ENCODE measurements around the gene WNT2B. TPM values are rescaled to one million over a fixed set of nuclear protein-coding genes. Genes with fewer than 3 reads are reported as not detected.

The WNT2B gene
- total RNA-seq, 2 donors from 2014 or later = 0.51 to 0.57 TPM

DNA sequence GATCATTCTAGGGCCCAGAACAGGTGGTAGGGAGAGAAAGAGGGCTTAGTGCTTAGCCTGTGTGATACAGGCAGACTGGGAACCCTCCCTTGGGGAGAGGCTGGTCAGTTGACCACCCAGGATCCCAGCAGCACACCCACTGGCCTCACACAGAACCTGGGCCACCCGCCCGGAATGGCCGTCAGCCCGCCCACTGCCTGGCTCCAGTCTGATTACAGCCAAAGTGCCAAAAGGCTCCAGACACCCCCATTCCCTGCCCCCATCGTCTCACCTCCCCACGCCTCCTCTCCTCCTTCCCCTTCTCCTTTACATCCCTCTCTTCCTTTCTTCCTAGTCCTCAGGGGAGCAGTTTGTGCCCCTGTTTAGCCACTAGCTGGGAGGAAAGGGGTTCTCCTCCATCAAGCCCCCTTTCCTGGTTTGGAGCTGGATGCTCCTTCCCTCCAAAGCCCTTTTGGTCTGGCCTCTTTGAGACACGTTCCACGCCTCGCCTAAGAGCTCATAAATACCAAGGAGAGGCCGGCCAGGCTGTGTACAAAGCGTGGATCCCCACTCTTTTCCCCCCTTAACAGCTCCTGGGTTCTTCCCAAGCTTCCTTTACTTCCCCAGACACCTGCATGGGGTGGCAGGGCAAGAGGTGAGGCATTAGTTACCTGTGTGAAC, 4.6 kb upstream of the WNT2B start:
- H3K4me3 ChIP-seq (ENCODE audit: low read length) = no peak overlapping the region
- peaks cover 12% of the 10 kb centered on the region for H3K4me1 Mint-ChIP-seq
- DNase-seq = no peak
- no peaks in the 10 kb centered on the region for H3K9me3 ChIP-seq (ENCODE audit: control insufficient read depth, low read length)
- no peak overlapping the region for H3K27ac ChIP-seq (ENCODE audit: low read depth, low read length)
- H3K27ac Mint-ChIP-seq = no peak overlapping the region
- no peaks in the 10 kb centered on the region for H3K36me3 ChIP-seq (ENCODE audit: control insufficient read depth, insufficient read depth, low read length)
- TF ChIP-seq, protein P1, sequence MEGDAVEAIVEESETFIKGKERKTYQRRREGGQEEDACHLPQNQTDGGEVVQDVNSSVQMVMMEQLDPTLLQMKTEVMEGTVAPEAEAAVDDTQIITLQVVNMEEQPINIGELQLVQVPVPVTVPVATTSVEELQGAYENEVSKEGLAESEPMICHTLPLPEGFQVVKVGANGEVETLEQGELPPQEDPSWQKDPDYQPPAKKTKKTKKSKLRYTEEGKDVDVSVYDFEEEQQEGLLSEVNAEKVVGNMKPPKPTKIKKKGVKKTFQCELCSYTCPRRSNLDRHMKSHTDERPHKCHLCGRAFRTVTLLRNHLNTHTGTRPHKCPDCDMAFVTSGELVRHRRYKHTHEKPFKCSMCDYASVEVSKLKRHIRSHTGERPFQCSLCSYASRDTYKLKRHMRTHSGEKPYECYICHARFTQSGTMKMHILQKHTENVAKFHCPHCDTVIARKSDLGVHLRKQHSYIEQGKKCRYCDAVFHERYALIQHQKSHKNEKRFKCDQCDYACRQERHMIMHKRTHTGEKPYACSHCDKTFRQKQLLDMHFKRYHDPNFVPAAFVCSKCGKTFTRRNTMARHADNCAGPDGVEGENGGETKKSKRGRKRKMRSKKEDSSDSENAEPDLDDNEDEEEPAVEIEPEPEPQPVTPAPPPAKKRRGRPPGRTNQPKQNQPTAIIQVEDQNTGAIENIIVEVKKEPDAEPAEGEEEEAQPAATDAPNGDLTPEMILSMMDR (conservative IDR thresholded peaks at IDR 0.05) = no peak
- H3K9me3 Mint-ChIP-seq = no peaks in the 10 kb centered on the region
- H3K9ac ChIP-seq (ENCODE audit: extremely low read depth, low read length, poor library complexity, severe bottlenecking) = no peak overlapping the region
- no peaks in the 10 kb centered on the region for H3K4me1 ChIP-seq (ENCODE audit: control insufficient read depth, insufficient read depth, low read length)
- no peaks in the 10 kb centered on the region for H3K36me3 Mint-ChIP-seq (ENCODE audit: low read depth)
- WGBS, 2 experiments (ENCODE audit: insufficient coverage in 1 of 2, insufficient read length in 1 of 2) = 79 to 83% methylated on average over 7 to 11 of the region's 11 CpGs
- no peak overlapping the region for H3K4me3 Mint-ChIP-seq
- H3K27me3 Mint-ChIP-seq (ENCODE audit: insufficient read depth) = peaks cover 86% of the 10 kb centered on the region
- peaks cover 86% of the 10 kb centered on the region for H3K27me3 ChIP-seq (ENCODE audit: control insufficient read depth, insufficient read depth, low read length, poor library complexity, severe bottlenecking)

DNA sequence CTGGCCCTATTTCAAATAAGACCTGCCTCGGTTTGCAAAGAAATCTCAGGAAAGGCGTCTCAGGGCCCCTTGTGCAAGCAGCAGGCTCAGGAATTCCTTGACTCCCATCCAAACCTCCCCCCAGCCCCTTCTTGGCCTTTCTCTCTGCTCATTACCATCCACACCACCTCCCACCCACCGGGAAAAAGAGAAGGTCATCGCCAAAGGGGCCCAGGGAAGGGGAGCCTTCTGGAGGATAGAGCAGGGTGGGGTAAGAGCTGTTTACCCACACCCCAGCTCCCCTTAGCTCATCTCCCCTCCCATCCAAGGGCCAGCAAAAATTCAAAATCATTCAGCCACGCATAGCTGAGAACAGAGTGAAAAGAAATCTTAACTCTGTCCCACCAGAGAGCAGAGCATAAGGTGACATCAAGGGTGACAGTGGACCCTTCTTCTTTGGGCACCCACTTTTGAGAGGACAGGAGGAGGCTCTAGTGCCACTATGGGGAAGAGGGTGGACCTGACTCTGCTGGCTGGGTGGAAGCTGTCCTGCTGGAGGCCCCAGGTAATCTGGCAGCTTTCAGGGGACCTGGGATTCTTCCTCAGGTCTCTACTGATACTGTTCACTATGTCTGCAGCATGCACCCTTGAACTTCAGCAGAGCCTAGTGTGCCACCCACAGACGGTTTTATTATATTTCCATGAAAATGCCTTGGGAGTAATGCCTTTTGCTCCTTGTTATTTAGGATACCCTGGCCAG, 3.9 kb upstream of the WNT2B start:
- no peaks in the 10 kb centered on the region for H3K4me1 ChIP-seq (ENCODE audit: control insufficient read depth, insufficient read depth, low read length)

DNA sequence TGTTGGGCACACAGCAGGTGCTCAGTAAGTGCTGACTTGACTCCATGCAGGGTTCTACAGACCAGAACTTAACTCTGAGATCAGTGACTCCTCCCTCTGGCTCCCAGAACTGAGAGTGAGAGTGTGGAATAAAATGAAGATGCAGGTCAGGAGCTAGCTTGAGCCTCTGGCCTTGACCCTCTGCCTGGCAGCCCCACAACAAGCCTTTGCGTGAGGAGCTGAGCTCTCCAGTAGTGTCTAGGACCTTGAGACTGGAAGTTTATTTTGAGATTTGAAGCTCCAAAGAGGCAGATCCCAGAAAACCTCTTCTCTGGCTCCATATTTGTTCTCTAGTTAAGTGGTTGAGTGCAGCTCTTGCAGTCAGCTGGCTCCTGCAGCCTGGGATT, 3.4 kb upstream of the WNT2B start:
- Mint-ChIP-seq H3K36me3 (ENCODE audit: low read depth) (no peaks in the 10 kb centered on the region), H3K27ac (no peak overlapping the region), H3K4me1 (peaks cover 19% of the 10 kb centered on the region), H3K9me3 (no peaks in the 10 kb centered on the region), H3K27me3 (ENCODE audit: insufficient read depth) (peaks cover 89% of the 10 kb centered on the region), H3K4me3 (no peak overlapping the region)
- no peaks in the 10 kb centered on the region for H3K4me1 ChIP-seq (ENCODE audit: control insufficient read depth, insufficient read depth, low read length)
- H3K27me3 ChIP-seq (ENCODE audit: control insufficient read depth, insufficient read depth, low read length, poor library complexity, severe bottlenecking) = peaks cover 98% of the 10 kb centered on the region
- TF ChIP-seq, protein P1 (conservative IDR thresholded peaks at IDR 0.05) = no peak
- DNase-seq = no peak
- no peak overlapping the region for H3K9ac ChIP-seq (ENCODE audit: extremely low read depth, low read length, poor library complexity, severe bottlenecking)
- no peaks in the 10 kb centered on the region for H3K9me3 ChIP-seq (ENCODE audit: control insufficient read depth, low read length)
- WGBS, 2 experiments (ENCODE audit: insufficient coverage in 1 of 2, insufficient read length in 1 of 2) = 84 to 100% methylated on average over 1 of the region's 1 CpG
- H3K27ac ChIP-seq (ENCODE audit: low read depth, low read length) = no peak overlapping the region
- H3K4me3 ChIP-seq (ENCODE audit: low read length) = no peak overlapping the region
- H3K36me3 ChIP-seq (ENCODE audit: control insufficient read depth, insufficient read depth, low read length) = no peaks in the 10 kb centered on the region

More for the DNA sequence above, 3.9 kb upstream of the WNT2B start:
- Mint-ChIP-seq H3K27ac (no peak overlapping the region), H3K36me3 (ENCODE audit: low read depth) (no peaks in the 10 kb centered on the region), H3K4me1 (peaks cover 14% of the 10 kb centered on the region), H3K27me3 (ENCODE audit: insufficient read depth) (peaks cover 86% of the 10 kb centered on the region), H3K4me3 (no peak overlapping the region), H3K9me3 (no peaks in the 10 kb centered on the region)
- Histone ChIP-seq H3K27ac (ENCODE audit: low read depth, low read length) (no peak overlapping the region), H3K9me3 (ENCODE audit: control insufficient read depth, low read length) (no peaks in the 10 kb centered on the region), H3K9ac (ENCODE audit: extremely low read depth, low read length, poor library complexity, severe bottlenecking) (no peak overlapping the region), H3K27me3 (ENCODE audit: control insufficient read depth, insufficient read depth, low read length, poor library complexity, severe bottlenecking) (peaks cover 93% of the 10 kb centered on the region), H3K4me3 (ENCODE audit: low read length) (no peak overlapping the region), H3K36me3 (ENCODE audit: control insufficient read depth, insufficient read depth, low read length) (no peaks in the 10 kb centered on the region)
- 67 to 68% methylated on average over 4 to 5 of the region's 6 CpGs for WGBS, 2 experiments (ENCODE audit: insufficient coverage in 1 of 2, insufficient read length in 1 of 2)
- TF ChIP-seq, protein P1 (conservative IDR thresholded peaks at IDR 0.05) = no peak
- DNase-seq = no peak
